Endothelial cell of umbilical vein (primary cell): Measurements from ENCODE around the gene SPATA31D4. TPM values are rescaled to one million over a fixed set of nuclear protein-coding genes. Genes with fewer than 3 reads are reported as not detected.
"Not testable (repeated sequence)": the region's sequence is repeated elsewhere in the genome, so short reads cannot be mapped to it uniquely, and the experiment has no call there.

Experiments used
- Bru-seq: library from RNA; stranded (reverse); fragments of 400-500 nt; gene quantifications from one replicate; lab custom pipeline; 2021; lab: Mats Ljungman, UMichigan
- BruChase-seq, 2 experiments: library from RNA; stranded (reverse); fragments of 400-500 nt; gene quantifications; one replicate each; lab custom pipeline; 2021; lab: Mats Ljungman, UMichigan
- BruUV-seq: library from RNA; stranded (reverse); fragments of 400-500 nt; replicated peaks from 2 replicates; lab custom pipeline; 2021; lab: Mats Ljungman, UMichigan
- CTCF ChIA-PET: fragments of 300-600, 350-600 bp; sonication (Branson Sonifier 250); formaldehyde crosslinking; loops from one replicate; lab custom pipeline; 2021; ENCODE audit warnings: antibody characterized with exemption, inconsistent platforms; lab: Charles Lee
- POLR2A ChIA-PET: fragments of 300-600, 350-600 bp; sonication (Branson Sonifier 250); formaldehyde crosslinking; loops from one replicate; lab custom pipeline; 2021; ENCODE audit warnings: antibody characterized with exemption, inconsistent platforms; lab: Charles Lee
- DNase-seq: peaks from one replicate; pipeline ENCODE4 v3.0.0-alpha.2; 2011; ENCODE audit warnings: low read depth, low spot score
- FAIRE-seq: peaks from 2 replicates; lab custom pipeline; 2011; peaks lifted over from hg19 to GRCh38; lab: Jason Lieb, UNC
- H2AFZ ChIP-seq: 2 replicates; pipeline ENCODE4 v1.6.0; 2012; ENCODE audit warnings: low read depth, low read length, control low read depth, inconsistent platforms
- H3K27ac ChIP-seq: 2 replicates; pipeline ENCODE4 v1.5.1; 2011; ENCODE audit warnings: low read depth, mild to moderate bottlenecking, control low read depth, low read length, moderate library complexity; ENCODE audit not compliant: insufficient read depth
- H3K27me3 ChIP-seq, 2 experiments: 2 replicates each; pipeline versions ENCODE4 v1.6.0 to v1.6.1; 2011; ENCODE audit warnings: low read length in 2 of 2, mixed read lengths in 1 of 2; ENCODE audit not compliant: control insufficient read depth in 2 of 2, insufficient read depth in 2 of 2
- H3K36me3 ChIP-seq, 2 experiments: 2 replicates in 1 of 2; 3 replicates in 1 of 2; pipeline ENCODE4 v1.5.1; 2011; ENCODE audit warnings: low read length in 2 of 2, mild to moderate bottlenecking in 1 of 2, moderate library complexity in 1 of 2; ENCODE audit not compliant: control insufficient read depth in 2 of 2, insufficient read depth in 2 of 2; ENCODE audit errors: extremely low read depth in 1 of 2
- H3K4me1 ChIP-seq: 3 replicates; pipeline ENCODE4 v1.5.1; 2011; ENCODE audit warnings: mild to moderate bottlenecking, low read length; ENCODE audit not compliant: control insufficient read depth, insufficient read depth; ENCODE audit errors: extremely low read depth
- H3K4me2 ChIP-seq: 2 replicates; pipeline ENCODE4 v1.6.1; 2011; ENCODE audit warnings: low read length, control low read depth, mixed read lengths; ENCODE audit not compliant: insufficient read depth
- H3K4me3 ChIP-seq, 3 experiments: fragments of 200-600 bp in 1 of 3; sonication (generic), shearing (Covaris generic) in 1 of 3; replicated peaks in 1 of 3; 2 replicates each; pipeline ENCODE4 v1.5.1; 2011 to 2016; ENCODE audit warnings: control low read depth in 3 of 3, low read length in 3 of 3, mild to moderate bottlenecking in 2 of 3, inconsistent platforms in 1 of 3, low read depth in 1 of 3, moderate library complexity in 1 of 3; ENCODE audit not compliant: insufficient read depth in 1 of 3
- H3K79me2 ChIP-seq: 2 replicates; pipeline ENCODE4 v1.6.0; 2012; ENCODE audit warnings: low read length, inconsistent platforms; ENCODE audit not compliant: control insufficient read depth, insufficient read depth
- H3K9ac ChIP-seq: replicated peaks from 2 replicates; pipeline ENCODE3; 2011; ENCODE audit warnings: low read length, control low read depth; ENCODE audit not compliant: insufficient read depth; ENCODE audit errors: extremely low read depth
- H3K9me1 ChIP-seq: replicated peaks from 3 replicates; pipeline ENCODE4 v1.6.0; 2011; ENCODE audit warnings: mild to moderate bottlenecking, low read length; ENCODE audit not compliant: control insufficient read depth, insufficient read depth; ENCODE audit errors: extremely low read depth
- H3K9me3 ChIP-seq: replicated peaks from 2 replicates; pipeline ENCODE4 v1.5.1; 2012; ENCODE audit warnings: low read length, inconsistent platforms; ENCODE audit not compliant: control insufficient read depth, insufficient read depth
- H4K20me1 ChIP-seq: replicated peaks from 2 replicates; pipeline ENCODE3; 2011; ENCODE audit warnings: mild to moderate bottlenecking, low read length; ENCODE audit not compliant: control insufficient read depth, insufficient read depth; ENCODE audit errors: extremely low read depth
- EZH2 ChIP-seq: IDR thresholded peaks from 2 replicates; pipeline ENCODE4 v1.6.1; 2012; ENCODE audit warnings: borderline replicate concordance, low read depth, mild to moderate bottlenecking, moderate library complexity, low read length, inconsistent platforms; ENCODE audit not compliant: severe bottlenecking
- FOS ChIP-seq: IDR thresholded peaks from 2 replicates; pipeline ENCODE4 v1.6.1; 2011; ENCODE audit warnings: mild to moderate bottlenecking, low read length, moderate library complexity, borderline replicate concordance; ENCODE audit not compliant: insufficient read depth
- GATA2 ChIP-seq: IDR thresholded peaks from 2 replicates; pipeline ENCODE4 v1.7.0; 2011; ENCODE audit warnings: low read depth, mild to moderate bottlenecking, moderate library complexity, mixed read lengths, low read length; ENCODE audit not compliant: insufficient read length, insufficient read depth
- JUN ChIP-seq: IDR thresholded peaks from 2 replicates; pipeline ENCODE4 v1.6.1; 2011; ENCODE audit warnings: borderline replicate concordance, low read depth; ENCODE audit not compliant: insufficient read length, insufficient read depth
- MAX ChIP-seq: IDR thresholded peaks from 2 replicates; pipeline ENCODE4 v1.6.1; 2011; ENCODE audit not compliant: insufficient read depth, insufficient read length
- MYC ChIP-seq: IDR thresholded peaks from one replicate; pipeline ENCODE4 v1.6.1; 2011; ENCODE audit warnings: mild to moderate bottlenecking, low read depth, low read length
- POLR2A ChIP-seq: IDR thresholded peaks from 2 replicates; pipeline ENCODE4 v1.6.1; 2012; ENCODE audit warnings: low read depth, mild to moderate bottlenecking, control low read depth, low read length
- POLR2AphosphoS5 ChIP-seq: IDR thresholded peaks from 2 replicates; pipeline ENCODE4 v1.6.1; 2012; ENCODE audit warnings: low read depth, mild to moderate bottlenecking, control low read depth, low read length, moderate library complexity; ENCODE audit not compliant: insufficient read depth
- dilution Hi-C: fragments of 300-500 bp; cut with MboI; formaldehyde crosslinking; loops from one replicate; pipeline ENCODE4 v1.15.0; 2019; ENCODE audit warnings: low sequenced_read_pairs; ENCODE audit not compliant: extremely low pct_ligation_motif_present
- intact Hi-C: fragments of 100-400 bp; cut with micrococcal nuclease; formaldehyde crosslinking; loops from one replicate; pipeline ENCODE4 v1.10.0; 2022
- long read RNA-seq: library from polyadenylated mRNA; stranded (forward); transcript quantifications from one replicate; pipeline ENCODE4 v2.0.0, GENCODE V29; 2021
- polyA minus RNA-seq, 3 experiments: library from RNA; depleted of rRNA, polyadenylated mRNA; stranded (reverse); fragments of >200 nt; gene quantifications; 1 replicate in 1 of 3; 2 replicates in 2 of 3; pipeline ENCODE4 v1.2.3, GENCODE V29; 2011
- polyA plus RNA-seq, 4 experiments: library from polyadenylated mRNA; depleted of rRNA in 3 of 4; stranded (reverse) in 3 of 4; unstranded in 1 of 4; fragments of >200 nt; gene quantifications; 2 replicates each; pipeline versions ENCODE4 v1.2.1 to v1.2.3, GENCODE V29; 2011 to 2012; ENCODE audit warnings: missing spikeins in 1 of 4
- total RNA-seq: library from RNA; stranded (reverse); gene quantifications from 2 replicates; pipeline ENCODE4 v1.2.3, GENCODE V29; 2021
- TF ChIP-seq, protein P1 (sequence below), 2 donors: IDR thresholded peaks; 1 replicate in 1 of 2; 2 replicates in 1 of 2; pipeline ENCODE4 v1.5.1; 2011; ENCODE audit warnings: low read length in 2 of 2, mild to moderate bottlenecking in 2 of 2, moderate library complexity in 2 of 2, control low read depth in 1 of 2, inconsistent platforms in 1 of 2, low read depth in 1 of 2; ENCODE audit not compliant: insufficient read depth in 1 of 2; ENCODE audit errors: extremely low read depth in 1 of 2

Gene SPATA31D4
- total RNA-seq: not detected in 2 replicates
- not detected in 2 replicates for polyA plus RNA-seq
- not detected in 2 replicates for polyA plus RNA-seq (2011; cell fraction: cytosol; rRNA removed)
- not detected in 2 replicates for polyA plus RNA-seq (2011; cell fraction: nucleus; rRNA removed)
- not detected in 2 replicates for polyA plus RNA-seq (2012)
- polyA minus RNA-seq: not detected in 2 replicates
- polyA minus RNA-seq (2011; cell fraction: cytosol; rRNA and poly(A)+ RNA removed): not detected
- polyA minus RNA-seq (2011; cell fraction: nucleus; rRNA and poly(A)+ RNA removed): not detected in 2 replicates
- Bru-seq, nascent RNA: not detected
- BruChase-seq, experiment 1, labeled RNA remaining after a 6-hour chase: not detected
- BruChase-seq, experiment 2, labeled RNA remaining after a 2-hour chase: not detected
- long read RNA-seq: 0 reads

DNA sequence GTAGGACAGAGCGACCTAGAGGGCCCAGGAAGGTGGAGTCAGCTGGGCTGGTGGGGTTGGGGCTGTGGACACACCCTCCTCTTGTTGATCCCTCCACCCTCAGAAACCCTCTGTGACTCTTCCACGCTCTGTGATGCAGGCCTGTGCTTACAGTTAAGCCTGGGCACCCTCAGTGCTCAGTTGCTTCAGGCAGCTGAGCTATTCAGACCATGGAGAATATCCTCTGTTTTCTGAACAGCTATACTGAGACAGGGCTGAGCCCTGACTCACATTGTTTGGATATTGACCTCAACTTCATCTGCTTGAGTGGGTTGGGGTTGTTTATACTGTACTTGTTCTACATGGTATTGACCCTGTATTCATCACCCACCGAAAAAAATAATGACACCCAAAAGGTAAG lies at the start of gene SPATA31D4:
Gene SPATA31D4, plus strand, starts transcription at position 124 of the 400 bp plus-strand sequence. Its CDS starts 86 bp downstream, at position 210.
- BruUV-seq, DNase-seq, H3K36me3 ChIP-seq, H3K4me2 ChIP-seq, H3K9me3 ChIP-seq, H3K9me1 ChIP-seq, H3K4me1 ChIP-seq, H3K27me3 ChIP-seq, H3K27ac ChIP-seq, FAIRE-seq, H4K20me1 ChIP-seq, H3K9ac ChIP-seq, H3K4me3 ChIP-seq, POLR2A ChIA-PET, CTCF ChIA-PET, dilution Hi-C loops, H3K79me2 ChIP-seq, H2AFZ ChIP-seq, intact Hi-C loops: not testable (repeated sequence)

GRCh38 chr9:81878530-81878929 lies 49.7 kb upstream of the SPATA31D4 start:
- no peaks in the 10 kb centered on the region for H3K9me1 ChIP-seq
- FAIRE-seq (no peak), DNase-seq (no peak)
- H3K4me1 ChIP-seq: peaks cover 33% of the 10 kb centered on the region
- H3K9ac ChIP-seq: no peak overlapping the region
- BruUV-seq: no TSS peak
- H3K27ac ChIP-seq: no peak overlapping the region
- no peaks in the 10 kb centered on the region for H4K20me1 ChIP-seq
- no peaks in the 10 kb centered on the region for H3K79me2 ChIP-seq
- TF ChIP-seq POLR2A: no peak
- no peak for TF ChIP-seq JUN
- no peak for TF ChIP-seq POLR2AphosphoS5
- TF ChIP-seq EZH2: no peak
- no peak for TF ChIP-seq FOS
- TF ChIP-seq, protein P1, sequence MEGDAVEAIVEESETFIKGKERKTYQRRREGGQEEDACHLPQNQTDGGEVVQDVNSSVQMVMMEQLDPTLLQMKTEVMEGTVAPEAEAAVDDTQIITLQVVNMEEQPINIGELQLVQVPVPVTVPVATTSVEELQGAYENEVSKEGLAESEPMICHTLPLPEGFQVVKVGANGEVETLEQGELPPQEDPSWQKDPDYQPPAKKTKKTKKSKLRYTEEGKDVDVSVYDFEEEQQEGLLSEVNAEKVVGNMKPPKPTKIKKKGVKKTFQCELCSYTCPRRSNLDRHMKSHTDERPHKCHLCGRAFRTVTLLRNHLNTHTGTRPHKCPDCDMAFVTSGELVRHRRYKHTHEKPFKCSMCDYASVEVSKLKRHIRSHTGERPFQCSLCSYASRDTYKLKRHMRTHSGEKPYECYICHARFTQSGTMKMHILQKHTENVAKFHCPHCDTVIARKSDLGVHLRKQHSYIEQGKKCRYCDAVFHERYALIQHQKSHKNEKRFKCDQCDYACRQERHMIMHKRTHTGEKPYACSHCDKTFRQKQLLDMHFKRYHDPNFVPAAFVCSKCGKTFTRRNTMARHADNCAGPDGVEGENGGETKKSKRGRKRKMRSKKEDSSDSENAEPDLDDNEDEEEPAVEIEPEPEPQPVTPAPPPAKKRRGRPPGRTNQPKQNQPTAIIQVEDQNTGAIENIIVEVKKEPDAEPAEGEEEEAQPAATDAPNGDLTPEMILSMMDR (IDR thresholded peaks at IDR 0.05; ENCODE audit: extremely low read depth in 1 of 2, insufficient read depth in 1 of 2, low read depth in 1 of 2, low read length in 2 of 2): no peak
- TF ChIP-seq MYC: no peak
- no peak for TF ChIP-seq MAX
- TF ChIP-seq GATA2: no peak
- no peak overlapping the region for H3K4me2 ChIP-seq
- H3K9me3 ChIP-seq: no peaks in the 10 kb centered on the region
- no peaks in the 10 kb centered on the region for H3K27me3 ChIP-seq
- H3K4me3 ChIP-seq: no peak overlapping the region
- POLR2A ChIA-PET: no interaction called here
- CTCF ChIA-PET: interaction anchor here (1.4 kb wide), 1 partner anchor 31 kb away, joined by 3 read pairs; no protein-coding TSS in a partner anchor
- H2AFZ ChIP-seq: no peak overlapping the region
- intact Hi-C loops: loop anchor here (10.0 kb wide), 1 partner anchor 1386 kb away; no protein-coding TSS in a partner anchor
- no peaks in the 10 kb centered on the region for H3K36me3 ChIP-seq
- dilution Hi-C loops: no loop called here
